H9 (cell line): Measurements from ENCODE around the gene COQ4. TPM values are rescaled to one million over a fixed set of nuclear protein-coding genes. Genes with fewer than 3 reads are reported as not detected.

ENCODE experiments used
- DNase-seq: peaks from one replicate; pipeline ENCODE4 v3.0.0-alpha.2; 2017
- H2AFZ ChIP-seq: one replicate; pipeline ENCODE4 v1.6.1; 2013; ENCODE audit warnings: mild to moderate bottlenecking, low read length, control low read depth, moderate library complexity
- H2AK5ac ChIP-seq: 2 replicates; pipeline ENCODE4 v1.6.1; 2013; ENCODE audit warnings: low read length, control low read depth, mixed read lengths; ENCODE audit not compliant: insufficient read length
- H2BK120ac ChIP-seq: one replicate; pipeline ENCODE4 v1.6.1; 2013; ENCODE audit warnings: low read depth, mild to moderate bottlenecking, low read length, control low read depth, inconsistent platforms; ENCODE audit not compliant: poor library complexity, severe bottlenecking
- H2BK12ac ChIP-seq: 2 replicates; pipeline ENCODE4 v1.6.1; 2013; ENCODE audit warnings: low read length, control low read depth, mixed read lengths, low read depth; ENCODE audit not compliant: insufficient read length
- H2BK15ac ChIP-seq: 2 replicates; pipeline ENCODE4 v1.6.1; 2013; ENCODE audit warnings: low read depth, low read length, control low read depth
- H2BK20ac ChIP-seq: one replicate; pipeline ENCODE4 v1.6.1; 2013; ENCODE audit warnings: low read depth, mild to moderate bottlenecking, low read length, control low read depth, inconsistent platforms; ENCODE audit not compliant: poor library complexity, severe bottlenecking
- H2BK5ac ChIP-seq: 2 replicates; pipeline ENCODE4 v1.6.1; 2013; ENCODE audit warnings: low read length, control low read depth, mixed read lengths; ENCODE audit not compliant: insufficient read length
- H3K14ac ChIP-seq: 2 replicates; pipeline ENCODE4 v1.6.1; 2013; ENCODE audit warnings: low read length, control low read depth; ENCODE audit not compliant: insufficient read depth
- H3K18ac ChIP-seq: 2 replicates; pipeline ENCODE4 v1.6.1; 2013; ENCODE audit warnings: low read depth, mild to moderate bottlenecking, mixed read lengths, low read length, control low read depth; ENCODE audit not compliant: insufficient read length
- H3K23ac ChIP-seq: 2 replicates; pipeline ENCODE4 v1.6.1; 2013; ENCODE audit warnings: low read length, control low read depth, mixed read lengths, low read depth; ENCODE audit not compliant: insufficient read length
- H3K23me2 ChIP-seq: 2 replicates; pipeline ENCODE4 v1.6.1; 2013; ENCODE audit warnings: low read depth, mild to moderate bottlenecking, mixed read lengths, low read length, control low read depth; ENCODE audit not compliant: insufficient read length, poor library complexity, severe bottlenecking
- H3K27ac ChIP-seq: 2 replicates; pipeline ENCODE4 v1.5.1; 2013; ENCODE audit warnings: low read length, control low read depth, mixed read lengths, low read depth; ENCODE audit not compliant: insufficient read length
- H3K27me3 ChIP-seq: 2 replicates; pipeline ENCODE4 v1.6.1; 2013; ENCODE audit warnings: low read length, control low read depth, inconsistent platforms; ENCODE audit not compliant: insufficient read depth
- H3K4ac ChIP-seq: 2 replicates; pipeline ENCODE4 v1.6.1; 2013; ENCODE audit warnings: low read depth, mild to moderate bottlenecking, control low read depth, inconsistent platforms, low read length, moderate library complexity
- H3K4me1 ChIP-seq: 2 replicates; pipeline ENCODE4 v1.6.1; 2013; ENCODE audit warnings: low read length, control low read depth, inconsistent platforms; ENCODE audit not compliant: insufficient read depth
- H3K4me2 ChIP-seq: 2 replicates; pipeline ENCODE4 v1.6.1; 2013; ENCODE audit warnings: low read length, control low read depth, mixed read lengths; ENCODE audit not compliant: insufficient read length, insufficient read depth
- H3K56ac ChIP-seq: 2 replicates; pipeline ENCODE4 v1.6.1; 2013; ENCODE audit warnings: low read depth, mild to moderate bottlenecking, mixed read lengths, low read length, control low read depth; ENCODE audit not compliant: insufficient read length
- H3K79me1 ChIP-seq: 2 replicates; pipeline ENCODE4 v1.6.1; 2013; ENCODE audit warnings: low read depth, mild to moderate bottlenecking, moderate library complexity, low read length, control low read depth, inconsistent platforms; ENCODE audit not compliant: insufficient read depth, poor library complexity, severe bottlenecking
- H3K79me2 ChIP-seq: 2 replicates; pipeline ENCODE4 v1.6.1; 2013; ENCODE audit warnings: low read length, control low read depth, inconsistent platforms; ENCODE audit not compliant: insufficient read depth
- H3K9ac ChIP-seq: 2 replicates; pipeline ENCODE4 v1.6.1; 2013; ENCODE audit warnings: low read length, control low read depth, mixed read lengths; ENCODE audit not compliant: insufficient read length; ENCODE audit errors: extremely low read depth
- H3K9me3 ChIP-seq: one replicate; pipeline ENCODE4 v1.6.1; 2013; ENCODE audit warnings: low read depth, low read length, inconsistent platforms; ENCODE audit not compliant: control insufficient read depth
- H3T11ph ChIP-seq: one replicate; pipeline ENCODE4 v1.6.1; 2013; ENCODE audit warnings: mild to moderate bottlenecking, low read length, control low read depth, inconsistent platforms
- H4K20me1 ChIP-seq: one replicate; pipeline ENCODE4 v1.6.1; 2013; ENCODE audit not compliant: control insufficient read depth, insufficient read length, insufficient read depth
- H4K5ac ChIP-seq: 2 replicates; pipeline ENCODE4 v1.6.1; 2013; ENCODE audit warnings: low read depth, mild to moderate bottlenecking, mixed read lengths, low read length, control low read depth; ENCODE audit not compliant: insufficient read length
- H4K8ac ChIP-seq: replicated peaks from 2 replicates; pipeline ENCODE4 v1.6.1; 2013; ENCODE audit warnings: low read length, control low read depth, mixed read lengths, low read depth; ENCODE audit not compliant: insufficient read length
- H4K91ac ChIP-seq: 2 replicates; pipeline ENCODE4 v1.6.1; 2013; ENCODE audit warnings: low read depth, mild to moderate bottlenecking, moderate library complexity, mixed read lengths, low read length, control low read depth; ENCODE audit not compliant: insufficient read length
- H3K27ac Mint-ChIP-seq, 3 experiments: 2 replicates in 2 of 3; 3 replicates in 1 of 3; pipeline ENCODE4 v1.8.0; 2020 to 2021; ENCODE audit warnings: mixed read lengths in 3 of 3, mild to moderate bottlenecking in 1 of 3, moderate library complexity in 1 of 3
- H3K27me3 Mint-ChIP-seq: 2 replicates; pipeline ENCODE4 v1.8.0; 2021; ENCODE audit warnings: low read depth, mild to moderate bottlenecking, moderate library complexity, mixed read lengths
- H3K36me3 Mint-ChIP-seq, 3 experiments: 2 replicates in 2 of 3; 3 replicates in 1 of 3; pipeline ENCODE4 v1.8.0; 2020 to 2021; ENCODE audit warnings: low read depth in 3 of 3, mixed read lengths in 3 of 3; ENCODE audit not compliant: insufficient read depth in 1 of 3
- H3K4me1 Mint-ChIP-seq, 2 experiments: 2 replicates each; pipeline ENCODE4 v1.8.0; 2020; ENCODE audit warnings: mixed read lengths in 2 of 2
- H3K4me3 Mint-ChIP-seq, 2 experiments: 2 replicates in 1 of 2; 3 replicates in 1 of 2; pipeline ENCODE4 v1.8.0; 2020 to 2021; ENCODE audit warnings: mild to moderate bottlenecking in 2 of 2, mixed read lengths in 2 of 2, moderate library complexity in 1 of 2
- H3K9me3 Mint-ChIP-seq, 2 experiments: 2 replicates in 1 of 2; 3 replicates in 1 of 2; pipeline ENCODE4 v1.8.0; 2020; ENCODE audit warnings: mild to moderate bottlenecking in 2 of 2, mixed read lengths in 2 of 2, moderate library complexity in 1 of 2
- CTCF ChIP-seq: fragments of 200-600 bp; sonication (generic); conservative IDR thresholded peaks from 3 replicates; pipeline ENCODE4 v1.8.0; 2021; ENCODE audit warnings: antibody characterized with exemption, mild to moderate bottlenecking
- WGBS: extraction: QIAGEN DNeasy Blood & Tissue Kit; methylation state at CpG from one replicate; pipeline ENCODE4 v1.1.7; 2013; ENCODE audit warnings: missing lambda C conversion rate, low lambda C conversion rate, mixed read lengths; ENCODE audit not compliant: insufficient read length; ENCODE audit errors: extremely low coverage; 5-methylcytosine and 5-hydroxymethylcytosine counted together
- total RNA-seq: library from RNA; stranded (reverse); gene quantifications from 2 replicates; pipeline ENCODE4 v1.2.1, GENCODE V29; 2021

Gene COQ4
- total RNA-seq, 1 experiment from 2014 or later, result 38.4 TPM

- DNase-seq, result peak; percentile 64
- H4K20me1 ChIP-seq, result no peaks in the 10 kb centered on the region
- H4K91ac ChIP-seq, result no peak overlapping the region
- H3K27ac Mint-ChIP-seq, result no peak overlapping the region
- no peaks in the 10 kb centered on the region for H3K27me3 ChIP-seq
- no peak overlapping the region for H2BK120ac ChIP-seq
- H3T11ph ChIP-seq, result no peak overlapping the region
- no peaks in the 10 kb centered on the region for H3K4me1 ChIP-seq
- H3K9me3 ChIP-seq, result no peaks in the 10 kb centered on the region
- H2BK20ac ChIP-seq, result no peak overlapping the region
- H3K4ac ChIP-seq, result no peak overlapping the region
- H3K4me2 ChIP-seq, result no peak overlapping the region
- H2AK5ac ChIP-seq, result no peak overlapping the region
- H3K9me3 Mint-ChIP-seq, result no peaks in the 10 kb centered on the region
- no peak overlapping the region for H2BK5ac ChIP-seq
- H2AFZ ChIP-seq, result no peak overlapping the region
- no peak overlapping the region for H3K14ac ChIP-seq
- H3K56ac ChIP-seq, result no peak overlapping the region
- H3K4me1 Mint-ChIP-seq, result peaks cover 4 to 5% of the 10 kb centered on the region in 2 experiments
- no peak overlapping the region for H3K23ac ChIP-seq
- TF ChIP-seq CTCF, result peak; percentile 54
- no peak overlapping the region for H2BK15ac ChIP-seq
- peaks cover 3% of the 10 kb centered on the region for H3K23me2 ChIP-seq
- no peak overlapping the region for H3K4me3 Mint-ChIP-seq
- no peak overlapping the region for H4K5ac ChIP-seq
- no peak overlapping the region for H2BK12ac ChIP-seq
- H3K27ac ChIP-seq, result no peak overlapping the region
- no CpG with 5 or more reads among the region's 28 CpGs for WGBS
- H3K18ac ChIP-seq, result no peak overlapping the region
- peaks cover 11 to 33% (median 13%) of the 10 kb centered on the region in 3 experiments for H3K36me3 Mint-ChIP-seq
- no peaks in the 10 kb centered on the region for H3K79me2 ChIP-seq
- no peak overlapping the region for H4K8ac ChIP-seq
- H3K27me3 Mint-ChIP-seq, result no peaks in the 10 kb centered on the region
- H3K79me1 ChIP-seq, result no peaks in the 10 kb centered on the region
- H3K9ac ChIP-seq, result no peak overlapping the region
Measured at GRCh38 chr9:128344931-128345605, 22.4 kb downstream of the COQ4 start.
